ENCODE results near the gene ZDHHC13.

- TF ChIP-seq RAD21 (conservative IDR thresholded peaks at IDR 0.05 in 1 of 2, IDR thresholded peaks at IDR 0.05 in 1 of 2) (no peak), KDM5A (IDR thresholded peaks at IDR 0.05) (no peak), RCOR1 (IDR thresholded peaks at IDR 0.05; ENCODE audit: low read depth, low read length) (no peak), MAX (IDR thresholded peaks at IDR 0.05) (no peak), POLR2A (IDR thresholded peaks at IDR 0.05; ENCODE audit: low read length) (no peak), JUN (IDR thresholded peaks at IDR 0.05) (no peak), CTCF (IDR thresholded peaks at IDR 0.05) (no peak)
These were observed 99.1 kb downstream of the ZDHHC13 start for GRCh38 chr11:19216021-19216420.
